Keratinocyte (primary cell): ENCODE data around the gene NRF1. TPM values are rescaled to one million over a fixed set of nuclear protein-coding genes. Genes with fewer than 3 reads are reported as not detected.

Experiments
- DNase-seq: peaks from one replicate; pipeline ENCODE4 v3.0.0-alpha.2; 2011; ENCODE audit warnings: low read depth, missing footprints, low spot score
- FAIRE-seq: peaks from 2 replicates; lab custom pipeline; 2011; peaks lifted over from hg19 to GRCh38; lab: Jason Lieb, UNC
- H2AFZ ChIP-seq: 2 replicates; pipeline ENCODE4 v1.6.0; 2012; ENCODE audit warnings: low read length, control low read depth, inconsistent platforms; ENCODE audit not compliant: control insufficient read depth
- H3K27ac ChIP-seq: 2 replicates; pipeline ENCODE4 v1.5.1; 2011; ENCODE audit warnings: low read length; ENCODE audit not compliant: control insufficient read depth, insufficient read depth
- H3K27me3 ChIP-seq: 3 replicates; pipeline ENCODE4 v1.6.0; 2011; ENCODE audit warnings: low read length; ENCODE audit not compliant: control insufficient read depth, insufficient read depth; ENCODE audit errors: extremely low read depth
- H3K36me3 ChIP-seq, 2 experiments: 2 replicates in 1 of 2; 3 replicates in 1 of 2; pipeline ENCODE4 v1.5.1; 2011; ENCODE audit warnings: low read length in 2 of 2, mild to moderate bottlenecking in 1 of 2; ENCODE audit not compliant: control insufficient read depth in 2 of 2, insufficient read depth in 2 of 2; ENCODE audit errors: extremely low read depth in 1 of 2
- H3K4me1 ChIP-seq: 3 replicates; pipeline ENCODE4 v1.5.1; 2011; ENCODE audit warnings: low read length; ENCODE audit not compliant: control insufficient read depth, insufficient read depth; ENCODE audit errors: extremely low read depth
- H3K4me2 ChIP-seq: 3 replicates; pipeline ENCODE4 v1.6.0; 2011; ENCODE audit warnings: low read depth, low read length; ENCODE audit not compliant: control insufficient read depth, insufficient read depth; ENCODE audit errors: extremely low read depth
- H3K4me3 ChIP-seq, 3 experiments: fragments of 200-600 bp in 1 of 3; sonication (generic) in 1 of 3; 2 replicates in 2 of 3; 3 replicates in 1 of 3; pipeline ENCODE4 v1.5.1; 2011 to 2016; ENCODE audit warnings: low read length in 3 of 3, mild to moderate bottlenecking in 3 of 3, control low read depth in 2 of 3, inconsistent platforms in 1 of 3, low read depth in 1 of 3, mixed read lengths in 1 of 3, mixed run types in 1 of 3, moderate library complexity in 1 of 3; ENCODE audit not compliant: control insufficient read depth in 2 of 3, insufficient read depth in 2 of 3; ENCODE audit errors: extremely low read depth in 1 of 3
- H3K79me2 ChIP-seq: 2 replicates; pipeline ENCODE4 v1.6.0; 2012; ENCODE audit warnings: low read length; ENCODE audit not compliant: control insufficient read depth, insufficient read depth
- H3K9ac ChIP-seq: 3 replicates; pipeline ENCODE4 v1.6.0; 2011; ENCODE audit warnings: low read length; ENCODE audit not compliant: control insufficient read depth, insufficient read depth; ENCODE audit errors: extremely low read depth
- H3K9me1 ChIP-seq: 3 replicates; pipeline ENCODE4 v1.6.0; 2011; ENCODE audit warnings: low read length; ENCODE audit not compliant: control insufficient read depth, insufficient read depth; ENCODE audit errors: extremely low read depth
- H3K9me3 ChIP-seq: 2 replicates; pipeline ENCODE4 v1.5.1; 2012; ENCODE audit warnings: low read depth, low read length; ENCODE audit not compliant: control insufficient read depth
- H4K20me1 ChIP-seq: 3 replicates; pipeline ENCODE4 v1.6.0; 2011; ENCODE audit warnings: low read length; ENCODE audit not compliant: control insufficient read depth, insufficient read depth; ENCODE audit errors: extremely low read depth
- EZH2 ChIP-seq: IDR thresholded peaks from one replicate; pipeline ENCODE4 v1.6.1; 2012; ENCODE audit warnings: inconsistent platforms, mild to moderate bottlenecking, low read length, moderate library complexity
- dilution Hi-C: fragments of 300-500 bp; cut with MboI; formaldehyde crosslinking; loops from one replicate; pipeline ENCODE4 v1.7.0; 2020; ENCODE audit warnings: low sequenced_read_pairs; ENCODE audit not compliant: extremely low pct_ligation_motif_present
- polyA plus RNA-seq, 5 experiments: library from polyadenylated mRNA; depleted of rRNA in 3 of 5; stranded (reverse) in 3 of 5; stranded (forward) in 1 of 5; unstranded in 1 of 5; fragments of >200 nt; gene quantifications; 1 replicate in 1 of 5; 2 replicates in 3 of 5; 3 replicates in 1 of 5; pipeline versions ENCODE4 v1.2.1 to v1.2.3, GENCODE V29; 2011 to 2012; ENCODE audit warnings: missing spikeins in 2 of 5, low read depth in 1 of 5, low replicate concordance in 1 of 5
- TF ChIP-seq, protein P1 (sequence below), 3 experiments: IDR thresholded peaks in 1 of 3; conservative IDR thresholded peaks in 1 of 3; optimal IDR thresholded peaks in 1 of 3; 2 replicates in 2 of 3; 3 replicates in 1 of 3; pipeline versions ENCODE3 to v1.5.1; 2011; ENCODE audit warnings: low read length in 3 of 3, mild to moderate bottlenecking in 3 of 3, moderate library complexity in 2 of 3, control low read depth in 1 of 3, inconsistent platforms in 1 of 3; ENCODE audit not compliant: insufficient read depth in 2 of 3; ENCODE audit errors: extremely low read depth in 1 of 3

NRF1 gene
- polyA plus RNA-seq, 1 donor (not counting 4 experiments of a cell fraction or from before 2014, with no cell fraction given), result 12.6 TPM

DNA sequence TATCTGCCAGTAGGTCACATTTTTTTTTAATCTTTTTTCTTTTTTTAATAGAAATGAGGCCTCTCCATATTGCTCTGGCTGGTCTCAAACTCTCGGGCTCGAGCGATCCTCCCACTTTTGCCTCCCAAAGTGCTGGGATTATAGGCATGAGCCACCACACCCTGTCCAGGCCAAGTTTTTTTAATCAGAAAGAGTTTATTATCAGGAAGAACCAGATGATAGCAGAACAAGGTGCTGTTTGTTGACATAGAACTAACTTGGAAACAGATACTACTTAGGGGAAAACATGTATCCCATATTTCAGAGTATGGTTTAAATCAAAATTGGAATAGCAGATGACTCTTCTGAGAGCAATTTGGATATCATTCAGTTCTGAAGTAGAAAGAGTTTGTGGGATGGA lies 118.6 kb downstream of the NRF1 start:
- TF ChIP-seq EZH2, result no peak
- TF ChIP-seq, protein P1, sequence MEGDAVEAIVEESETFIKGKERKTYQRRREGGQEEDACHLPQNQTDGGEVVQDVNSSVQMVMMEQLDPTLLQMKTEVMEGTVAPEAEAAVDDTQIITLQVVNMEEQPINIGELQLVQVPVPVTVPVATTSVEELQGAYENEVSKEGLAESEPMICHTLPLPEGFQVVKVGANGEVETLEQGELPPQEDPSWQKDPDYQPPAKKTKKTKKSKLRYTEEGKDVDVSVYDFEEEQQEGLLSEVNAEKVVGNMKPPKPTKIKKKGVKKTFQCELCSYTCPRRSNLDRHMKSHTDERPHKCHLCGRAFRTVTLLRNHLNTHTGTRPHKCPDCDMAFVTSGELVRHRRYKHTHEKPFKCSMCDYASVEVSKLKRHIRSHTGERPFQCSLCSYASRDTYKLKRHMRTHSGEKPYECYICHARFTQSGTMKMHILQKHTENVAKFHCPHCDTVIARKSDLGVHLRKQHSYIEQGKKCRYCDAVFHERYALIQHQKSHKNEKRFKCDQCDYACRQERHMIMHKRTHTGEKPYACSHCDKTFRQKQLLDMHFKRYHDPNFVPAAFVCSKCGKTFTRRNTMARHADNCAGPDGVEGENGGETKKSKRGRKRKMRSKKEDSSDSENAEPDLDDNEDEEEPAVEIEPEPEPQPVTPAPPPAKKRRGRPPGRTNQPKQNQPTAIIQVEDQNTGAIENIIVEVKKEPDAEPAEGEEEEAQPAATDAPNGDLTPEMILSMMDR (optimal IDR thresholded peaks at IDR 0.05 in 1 of 3, IDR thresholded peaks at IDR 0.05 in 1 of 3, conservative IDR thresholded peaks at IDR 0.05 in 1 of 3; ENCODE audit: extremely low read depth in 1 of 3, insufficient read depth in 2 of 3, low read length in 3 of 3), result no peak
- Histone ChIP-seq H3K4me3 (no peak overlapping the region), H3K27me3 (no peaks in the 10 kb centered on the region), H3K27ac (no peak overlapping the region), H3K9me1 (peaks cover 4% of the 10 kb centered on the region), H3K4me2 (no peak overlapping the region), H4K20me1 (no peaks in the 10 kb centered on the region), H3K79me2 (no peaks in the 10 kb centered on the region), H3K4me1 (no peaks in the 10 kb centered on the region), H3K36me3 (peaks cover 10 to 12% of the 10 kb centered on the region in 2 experiments), H2AFZ (no peak overlapping the region), H3K9ac (no peak overlapping the region), H3K9me3 (no peaks in the 10 kb centered on the region)
- DNase-seq, result no peak
- no peak for FAIRE-seq
- dilution Hi-C loops, result no loop called here

DNA sequence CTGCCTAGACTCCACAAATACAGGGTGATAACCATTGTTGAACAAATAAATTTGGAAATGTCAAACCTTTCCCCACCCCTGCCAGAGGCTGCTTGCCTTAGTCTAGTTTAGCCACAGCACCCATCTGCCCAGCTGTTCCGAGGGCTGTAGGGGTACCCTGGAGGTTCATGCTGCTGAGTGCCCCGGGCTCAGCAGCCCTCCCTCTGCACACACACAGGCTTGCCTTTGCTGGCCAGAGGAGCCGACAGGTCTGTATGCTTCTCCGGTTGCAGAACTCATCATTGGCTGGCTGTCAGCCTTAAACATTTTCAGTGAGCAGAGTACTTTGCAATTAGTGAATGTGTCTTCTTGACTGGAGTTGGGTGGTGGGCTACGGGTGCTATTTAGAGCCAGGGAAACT lies 122.9 kb downstream of the NRF1 start:
- H2AFZ ChIP-seq, result no peak overlapping the region
- H3K4me1 ChIP-seq, result no peaks in the 10 kb centered on the region
- no peaks in the 10 kb centered on the region for H3K9me1 ChIP-seq
- no peak overlapping the region for H3K4me2 ChIP-seq
- H3K9ac ChIP-seq, result no peak overlapping the region
- H3K9me3 ChIP-seq, result no peaks in the 10 kb centered on the region
- H3K36me3 ChIP-seq, result peaks cover 0 to 10% of the 10 kb centered on the region in 2 experiments
- FAIRE-seq, result no peak
- no peaks in the 10 kb centered on the region for H3K27me3 ChIP-seq
- no peak overlapping the region for H3K4me3 ChIP-seq
- TF ChIP-seq, protein P1 (optimal IDR thresholded peaks at IDR 0.05 in 1 of 3, IDR thresholded peaks at IDR 0.05 in 1 of 3, conservative IDR thresholded peaks at IDR 0.05 in 1 of 3; ENCODE audit: extremely low read depth in 1 of 3, insufficient read depth in 2 of 3, low read length in 3 of 3), result no peak
- no peak for TF ChIP-seq EZH2
- DNase-seq, result no peak
- dilution Hi-C loops, result no loop called here
- H3K79me2 ChIP-seq, result no peaks in the 10 kb centered on the region
- no peak overlapping the region for H3K27ac ChIP-seq
- no peaks in the 10 kb centered on the region for H4K20me1 ChIP-seq
